HPDE6-E6E7 (cell line): ENCODE results near the gene COX6B2.
A peak's percentile ranks its signal among the peaks of the same experiment; 100 is the strongest.

Experiments used
- DNase-seq: peaks from one replicate; pipeline ENCODE4 v3.0.0; 2011; ENCODE audit warnings: missing footprints; ENCODE audit errors: extremely low spot score

The COX6B2 gene

GRCh38 chr19:55362174-55362989 is 7.9 kb upstream of the COX6B2 start:
- DNase-seq: no peak

- DNase-seq: no peak
Observed at GRCh38 chr19:55360902-55361301, 6.4 kb upstream of the COX6B2 start.

GRCh38 chr19:55358943-55359908 is 4.7 kb upstream of the COX6B2 start:
- DNase-seq: no peak

GRCh38 chr19:55358493-55358892 is 4.0 kb upstream of the COX6B2 start:
- no peak for DNase-seq

- DNase-seq: no peak
Observed at GRCh38 chr19:55355213-55355821, 798 bp upstream of the COX6B2 start.

- DNase-seq: peak; percentile 86
Observed at GRCh38 chr19:55353803-55354697, 469 bp downstream of the COX6B2 start.

- DNase-seq: no peak
Observed at GRCh38 chr19:55353356-55353802, 1.1 kb downstream of the COX6B2 start.

- no peak for DNase-seq
Observed at GRCh38 chr19:55352549-55353145, 1.9 kb downstream of the COX6B2 start.

GRCh38 chr19:55352040-55352439 is 2.5 kb downstream of the COX6B2 start:
- DNase-seq: peak; percentile 67

- no peak for DNase-seq
Observed at GRCh38 chr19:55350620-55351315, 3.8 kb downstream of the COX6B2 start.

GRCh38 chr19:55348317-55349034 is 6.0 kb downstream of the COX6B2 start:
- no peak for DNase-seq

GRCh38 chr19:55347442-55348009 is 7.0 kb downstream of the COX6B2 start:
- no peak for DNase-seq

GRCh38 chr19:55346725-55347441 is 7.6 kb downstream of the COX6B2 start:
- no peak for DNase-seq

- DNase-seq: no peak
Observed at GRCh38 chr19:55345818-55346724, 8.4 kb downstream of the COX6B2 start.

GRCh38 chr19:55345101-55345817 is 9.3 kb downstream of the COX6B2 start:
- no peak for DNase-seq

- DNase-seq: peak; percentile 47
Observed at GRCh38 chr19:55344444-55344843, 10.1 kb downstream of the COX6B2 start.
